ENCODE measurements around the gene CALML3. TPM values are rescaled to one million over a fixed set of nuclear protein-coding genes. Genes with fewer than 3 reads are reported as not detected.

CALML3 gene
- polyA plus RNA-seq, 1 donor from 2014 or later: not detected

- Histone ChIP-seq H4K20me1 (ENCODE audit: insufficient read depth) (no peaks in the 10 kb centered on the region), H3K79me2 (replicated peaks; ENCODE audit: insufficient read depth, low read length) (no peaks in the 10 kb centered on the region), H2AFZ (ENCODE audit: low read depth, low read length) (no peak overlapping the region), H3K27ac (ENCODE audit: low read length) (no peak overlapping the region), H3K9me2 (ENCODE audit: insufficient read depth, low read length) (no peaks in the 10 kb centered on the region), H3K4me2 (ENCODE audit: low read length) (no peak overlapping the region), H3K4me3 (ENCODE audit: low read length) (no peak overlapping the region), H3K9me3 (ENCODE audit: low read length) (no peaks in the 10 kb centered on the region), H3K27me3 (ENCODE audit: insufficient read depth, low read depth, low read length) (no peaks in the 10 kb centered on the region), H3K36me3 (ENCODE audit: insufficient read depth, low read length) (no peaks in the 10 kb centered on the region), H3K9ac (ENCODE audit: low read length) (no peak overlapping the region), H3F3A (ENCODE audit: insufficient read depth, low read length, poor library complexity, severe bottlenecking) (no peaks in the 10 kb centered on the region)
- TF ChIP-seq MXI1 (conservative IDR thresholded peaks at IDR 0.05; ENCODE audit: poor library complexity, severe bottlenecking) (no peak), SMC3 (conservative IDR thresholded peaks at IDR 0.05; ENCODE audit: poor library complexity) (no peak), EP300 (conservative IDR thresholded peaks at IDR 0.05; ENCODE audit: poor library complexity, severe bottlenecking) (no peak), TAF1 (IDR thresholded peaks at IDR 0.05; ENCODE audit: low read depth) (no peak)
Measured at GRCh38 chr10:5556576-5556975, 31.8 kb downstream of the CALML3 start.

- H3K4me3 ChIP-seq (ENCODE audit: low read length): no peak overlapping the region
- H3K27ac ChIP-seq (ENCODE audit: low read length): no peak overlapping the region
- no peak overlapping the region for H2AFZ ChIP-seq (ENCODE audit: low read depth, low read length)
Measured at GRCh38 chr10:5557040-5557721, 32.4 kb downstream of the CALML3 start.

More at GRCh38 chr10:5557040-5557721, 32.4 kb downstream of the CALML3 start:
- Histone ChIP-seq H3K27me3 (ENCODE audit: insufficient read depth, low read depth, low read length) (no peaks in the 10 kb centered on the region), H3K9ac (ENCODE audit: low read length) (no peak overlapping the region), H3K9me2 (ENCODE audit: insufficient read depth, low read length) (no peaks in the 10 kb centered on the region), H4K20me1 (ENCODE audit: insufficient read depth) (no peaks in the 10 kb centered on the region), H3K36me3 (ENCODE audit: insufficient read depth, low read length) (no peaks in the 10 kb centered on the region), H3K9me3 (ENCODE audit: low read length) (no peaks in the 10 kb centered on the region), H3F3A (ENCODE audit: insufficient read depth, low read length, poor library complexity, severe bottlenecking) (no peaks in the 10 kb centered on the region), H3K4me2 (ENCODE audit: low read length) (no peak overlapping the region), H3K79me2 (replicated peaks; ENCODE audit: insufficient read depth, low read length) (no peaks in the 10 kb centered on the region)
- TF ChIP-seq MXI1 (conservative IDR thresholded peaks at IDR 0.05; ENCODE audit: poor library complexity, severe bottlenecking) (no peak), EP300 (conservative IDR thresholded peaks at IDR 0.05; ENCODE audit: poor library complexity, severe bottlenecking) (no peak), REST (IDR thresholded peaks at IDR 0.05; ENCODE audit: borderline replicate concordance) (no peak), RAD21 (conservative IDR thresholded peaks at IDR 0.05) (no peak), TAF1 (IDR thresholded peaks at IDR 0.05; ENCODE audit: low read depth) (no peak), SMC3 (conservative IDR thresholded peaks at IDR 0.05; ENCODE audit: poor library complexity) (no peak), EZH2 (IDR thresholded peaks at IDR 0.05; ENCODE audit: borderline replicate concordance, insufficient read depth, low read length, poor library complexity, severe bottlenecking) (no peak), CTCF (IDR thresholded peaks at IDR 0.05; ENCODE audit: poor library complexity, severe bottlenecking) (no peak), POLR2AphosphoS5 (IDR thresholded peaks at IDR 0.05) (no peak)

Data from neural cell (in vitro differentiated cells).